ENCODE measurements around the gene HNRNPUL1. TPM values are rescaled to one million over a fixed set of nuclear protein-coding genes. Genes with fewer than 3 reads are reported as not detected.
A peak's percentile ranks its signal among the peaks of the same experiment; 100 is the strongest.

Gene HNRNPUL1
- total and polyA plus RNA-seq, 2 donors (not counting 1 experiment from before 2014, with no cell fraction given): 60.7 to 273 TPM

- Histone ChIP-seq H3K79me2 (ENCODE audit: control insufficient read depth, insufficient read depth, low read length) (peaks cover 73% of the 10 kb centered on the region), H3K27me3 (replicated peaks in 1 of 4; ENCODE audit: control extremely low read depth in 1 of 4, control insufficient read depth in 3 of 4, insufficient read depth in 4 of 4, low read length in 3 of 4) (no peaks in the 10 kb centered on the region), H3K9me3 (ENCODE audit: control extremely low read depth in 1 of 3, control insufficient read depth in 2 of 3, insufficient read depth in 1 of 3, low read length in 2 of 3) (no peaks in the 10 kb centered on the region), H3K9ac (ENCODE audit: low read length) (peak overlapping the region; percentile 96), H4K20me1 (ENCODE audit: control insufficient read depth, insufficient read depth, low read length, poor library complexity, severe bottlenecking) (peaks cover 29% of the 10 kb centered on the region), H3K4me1 (ENCODE audit: control insufficient read depth in 2 of 2, insufficient read depth in 2 of 2, low read length in 2 of 2) (peaks cover 58 to 77% of the 10 kb centered on the region in 2 donors), H2AFZ (ENCODE audit: insufficient read depth, low read depth, low read length, poor library complexity, severe bottlenecking) (peak overlapping the region; percentile 90), H3K4me3 (ENCODE audit: control extremely low read depth in 1 of 5, extremely low read depth in 1 of 5, insufficient read depth in 1 of 5, low read depth in 2 of 5, low read length in 4 of 5) (peak overlapping the region in 4 of 5 experiments; percentile 59 to 95 (median 66)), H3K27ac (ENCODE audit: low read length in 2 of 2) (peak overlapping the region; percentile 89 to 100), H3K36me3 (replicated peaks in 1 of 2; ENCODE audit: control extremely low read depth in 1 of 2, control insufficient read depth in 1 of 2, extremely low read depth in 1 of 2, insufficient read depth in 2 of 2, low read length in 1 of 2) (peaks cover 9 to 49% of the 10 kb centered on the region in 2 experiments), H3K4me2 (replicated peaks; ENCODE audit: low read depth, low read length, poor library complexity, severe bottlenecking) (peak overlapping the region; percentile 98)
- no peaks in the 10 kb centered on the region for H3K27me3 Mint-ChIP-seq
- 17% methylated on average over 7 of the region's 8 CpGs for WGBS (ENCODE audit: insufficient coverage)
- DNase-seq (peak; percentile 93), ATAC-seq (ENCODE audit: low read depth) (peak; percentile 64)
- peaks cover 71% of the 10 kb centered on the region for H3K4me1 Mint-ChIP-seq
- ChIA-PET POLR2A (interaction anchor here (0.5 to 1.8 kb wide), 9 partner anchors 11 to 872 kb away, joined by 3 to 11 read pairs (median 5); partner anchors contain the start of genes HNRNPUL1 and TGFB1), CTCF (interaction anchor here (0.6 to 8.3 kb wide), 29 partner anchors 9 to 645 kb away, joined by 3 to 89 read pairs (median 4); partner anchors contain the start of genes B9D2, HNRNPUL1 and TGFB1)
- no peaks in the 10 kb centered on the region for H3K9me3 Mint-ChIP-seq (ENCODE audit: insufficient read depth)
- intact Hi-C loops (cut with micrococcal nuclease): loop anchor here (1.0 kb wide), 4 partner anchors 11 to 182 kb away; no protein-coding TSS in a partner anchor
- TF ChIP-seq EZH2 (IDR thresholded peaks at IDR 0.05; ENCODE audit: borderline replicate concordance, insufficient read depth, low read depth, low read length, poor library complexity, severe bottlenecking): no peak
- TF ChIP-seq, protein P1, sequence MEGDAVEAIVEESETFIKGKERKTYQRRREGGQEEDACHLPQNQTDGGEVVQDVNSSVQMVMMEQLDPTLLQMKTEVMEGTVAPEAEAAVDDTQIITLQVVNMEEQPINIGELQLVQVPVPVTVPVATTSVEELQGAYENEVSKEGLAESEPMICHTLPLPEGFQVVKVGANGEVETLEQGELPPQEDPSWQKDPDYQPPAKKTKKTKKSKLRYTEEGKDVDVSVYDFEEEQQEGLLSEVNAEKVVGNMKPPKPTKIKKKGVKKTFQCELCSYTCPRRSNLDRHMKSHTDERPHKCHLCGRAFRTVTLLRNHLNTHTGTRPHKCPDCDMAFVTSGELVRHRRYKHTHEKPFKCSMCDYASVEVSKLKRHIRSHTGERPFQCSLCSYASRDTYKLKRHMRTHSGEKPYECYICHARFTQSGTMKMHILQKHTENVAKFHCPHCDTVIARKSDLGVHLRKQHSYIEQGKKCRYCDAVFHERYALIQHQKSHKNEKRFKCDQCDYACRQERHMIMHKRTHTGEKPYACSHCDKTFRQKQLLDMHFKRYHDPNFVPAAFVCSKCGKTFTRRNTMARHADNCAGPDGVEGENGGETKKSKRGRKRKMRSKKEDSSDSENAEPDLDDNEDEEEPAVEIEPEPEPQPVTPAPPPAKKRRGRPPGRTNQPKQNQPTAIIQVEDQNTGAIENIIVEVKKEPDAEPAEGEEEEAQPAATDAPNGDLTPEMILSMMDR (IDR thresholded peaks at IDR 0.05): peak; percentile 96
- H3K4me3 Mint-ChIP-seq: peak overlapping the region; percentile 98
- peak overlapping the region; percentile 100 for H3K27ac Mint-ChIP-seq
These were observed 44.4 kb downstream of the HNRNPUL1 start for GRCh38 chr19:41308450-41309179.

Measured in B cell (primary cell).